K562 (cell line): ENCODE measurements around the gene MND1. TPM values are rescaled to one million over a fixed set of nuclear protein-coding genes. Genes with fewer than 3 reads are reported as not detected.
"Not testable (repeated sequence)": the region's sequence is repeated elsewhere in the genome, so short reads cannot be mapped to it uniquely, and the experiment has no call there.

Experiments
- ATAC-seq: fragments of 200-7000 bp; cut with Tn5 transposase; 3 replicates; pipeline ENCODE4 v1.9.1; 2020; ENCODE audit warnings: moderate library complexity
- BruUV-seq: library from RNA; stranded (reverse); fragments of 400-500 nt; replicated peaks from 2 replicates; lab custom pipeline; 2021; lab: Mats Ljungman, UMichigan
- CTCF ChIA-PET: fragments of 300-600 bp; formaldehyde crosslinking; extraction: SDS; loops from one replicate; lab custom pipeline; 2021; ENCODE audit warnings: low intra/inter-chr PET ratio; lab: Yijun Ruan, JAX
- POLR2A ChIA-PET: fragments of 300-600, 350-650 bp; sonication (Branson Sonifier 250); formaldehyde crosslinking; extraction: SDS; loops from one replicate; lab custom pipeline; 2021; ENCODE audit warnings: antibody characterized with exemption, inconsistent platforms; lab: Yijun Ruan, JAX
- DNase-seq, 4 experiments: peaks; one replicate each; pipeline versions ENCODE4 v3.0.0 to v3.0.0-alpha.2; 2011 to 2018; ENCODE audit warnings: low spot score in 3 of 4, mixed read lengths in 3 of 4; ENCODE audit errors: extremely low read depth in 1 of 4
- FAIRE-seq: peaks from 2 replicates; lab custom pipeline; 2011; peaks lifted over from hg19 to GRCh38; lab: Jason Lieb, UNC
- H2AFZ ChIP-seq: 2 replicates; pipeline ENCODE4 v1.6.0; 2011; ENCODE audit warnings: low read depth, low read length, control low read depth, inconsistent platforms
- H3K27ac ChIP-seq: fragments of 200-600 bp; 3 replicates; pipeline ENCODE4 v1.8.0; 2011; ENCODE audit warnings: low read depth, mild to moderate bottlenecking, control low read depth, inconsistent platforms, low read length, moderate library complexity, mixed read lengths; ENCODE audit errors: extremely low read depth
- H3K27me3 ChIP-seq, 2 experiments: fragments of 300-600 bp in 1 of 2; 2 replicates in 1 of 2; 3 replicates in 1 of 2; pipeline versions ENCODE4 v1.6.0 to v1.8.0; 2011; ENCODE audit warnings: inconsistent platforms in 2 of 2, low read length in 2 of 2, mild to moderate bottlenecking in 1 of 2, mixed read lengths in 1 of 2, moderate library complexity in 1 of 2; ENCODE audit not compliant: control insufficient read depth in 2 of 2, insufficient read depth in 2 of 2
- H3K36me3 ChIP-seq: fragments of 300-600 bp; 3 replicates; pipeline ENCODE4 v1.8.0; 2011; ENCODE audit warnings: mild to moderate bottlenecking, low read length, inconsistent platforms; ENCODE audit not compliant: control insufficient read depth, insufficient read depth
- H3K4me1 ChIP-seq, 2 experiments: fragments of 200-600 bp in 1 of 2; replicated peaks in 1 of 2; 2 replicates in 1 of 2; 3 replicates in 1 of 2; pipeline versions ENCODE4 v1.5.1 to v1.8.0; 2011; ENCODE audit warnings: inconsistent platforms in 2 of 2, low read length in 2 of 2, mild to moderate bottlenecking in 1 of 2, mixed read lengths in 1 of 2, moderate library complexity in 1 of 2; ENCODE audit not compliant: control insufficient read depth in 2 of 2, insufficient read depth in 2 of 2
- H3K4me2 ChIP-seq: 2 replicates; pipeline ENCODE4 v1.6.1; 2011; ENCODE audit warnings: low read length, control low read depth, inconsistent platforms, mixed read lengths; ENCODE audit not compliant: insufficient read depth
- H3K4me3 ChIP-seq: fragments of 200-600 bp; sonication (generic), shearing (Covaris generic); 2 replicates; pipeline ENCODE4 v1.5.1; 2016; ENCODE audit warnings: control low read depth, inconsistent platforms
- H3K79me2 ChIP-seq: fragments of 200-600 bp; 3 replicates; pipeline ENCODE4 v1.8.0; 2011; ENCODE audit warnings: low read length, inconsistent platforms; ENCODE audit not compliant: control insufficient read depth, insufficient read depth
- H3K9ac ChIP-seq, 2 experiments: 2 replicates each; pipeline versions ENCODE4 v1.6.0 to v1.6.1; 2011; ENCODE audit warnings: low read depth in 2 of 2, low read length in 2 of 2, control low read depth in 1 of 2, inconsistent platforms in 1 of 2, mild to moderate bottlenecking in 1 of 2, mixed read lengths in 1 of 2; ENCODE audit not compliant: insufficient read depth in 1 of 2
- H3K9me1 ChIP-seq: one replicate; pipeline ENCODE4 v1.6.0; 2011; ENCODE audit warnings: inconsistent platforms, mild to moderate bottlenecking, low read length, moderate library complexity; ENCODE audit not compliant: control insufficient read depth, insufficient read depth
- H3K9me3 ChIP-seq: replicated peaks from 2 replicates; pipeline ENCODE4 v1.5.1; 2011; ENCODE audit warnings: low read depth, low read length, inconsistent platforms; ENCODE audit not compliant: control insufficient read depth, insufficient read depth
- H4K20me1 ChIP-seq: replicated peaks from 2 replicates; pipeline ENCODE4 v1.6.1; 2011; ENCODE audit warnings: low read length, inconsistent platforms, mixed read lengths; ENCODE audit not compliant: control insufficient read depth, insufficient read depth
- BCOR ChIP-seq: fragments of 450-650 bp; IDR thresholded peaks from 2 replicates; pipeline ENCODE4 v1.6.1; 2016
- CCNT2 ChIP-seq: IDR thresholded peaks from 2 replicates; pipeline ENCODE4 v1.6.1; 2011; ENCODE audit warnings: borderline replicate concordance, low read depth, mild to moderate bottlenecking, moderate library complexity, mixed read lengths, low read length; ENCODE audit not compliant: insufficient read length; ENCODE audit errors: extremely low read depth
- HDAC1 ChIP-seq, 2 experiments: fragments of 450-650 bp; IDR thresholded peaks; 2 replicates each; pipeline ENCODE4 v1.6.1; 2016 to 2017; ENCODE audit warnings: inconsistent platforms in 1 of 2, mild to moderate bottlenecking in 1 of 2, moderate library complexity in 1 of 2
- HDAC2 ChIP-seq: fragments of 450-650 bp; IDR thresholded peaks from 2 replicates; pipeline ENCODE4 v1.6.1; 2016; ENCODE audit warnings: mild to moderate bottlenecking
- KDM1A ChIP-seq, 2 experiments: fragments of 450-650 bp; IDR thresholded peaks; 2 replicates each; pipeline ENCODE4 v1.6.1; 2016; ENCODE audit warnings: mild to moderate bottlenecking in 2 of 2
- NBN ChIP-seq: fragments of 450-650 bp; IDR thresholded peaks from 2 replicates; pipeline ENCODE4 v1.6.1; 2016; ENCODE audit warnings: low read depth, mild to moderate bottlenecking
- NFE2 ChIP-seq: IDR thresholded peaks from 2 replicates; pipeline ENCODE4 v1.6.1; 2014; ENCODE audit warnings: antibody characterized with exemption, low read depth
- ZFP1 ChIP-seq: fragments of 450-650 bp; formaldehyde crosslinking; IDR thresholded peaks from 2 replicates; pipeline ENCODE4 v1.4.0; 2020; ENCODE audit warnings: mild to moderate bottlenecking, mixed read lengths
- ZNF124 ChIP-seq: sonication (generic); formaldehyde crosslinking; IDR thresholded peaks from 2 replicates; pipeline ENCODE4 v1.8.1; 2022; ENCODE audit warnings: missing genetic modification reagents
- ZNF146 ChIP-seq: IDR thresholded peaks from one replicate; pipeline ENCODE4 v1.6.1; 2018; ENCODE audit warnings: missing compliant biosample characterization; ENCODE audit not compliant: unreplicated experiment
- WGBS: fragments of 100-300 bp; shearing (Covaris generic); methylation state at CpG from one replicate; pipeline ENCODE4 v1.1.6; 2016; ENCODE audit warnings: low coverage, mixed read lengths; ENCODE audit not compliant: insufficient coverage; ENCODE audit errors: missing lambda C conversion rate; 5-methylcytosine and 5-hydroxymethylcytosine counted together
- in situ Hi-C: fragments of 300-500 bp; cut with MboI; formaldehyde crosslinking; loops from 4 replicates; pipeline ENCODE4 v1.15.0; 2018; ENCODE audit warnings: inconsistent platforms, mixed read lengths
- intact Hi-C: fragments of 100-400 bp; cut with micrococcal nuclease; formaldehyde crosslinking; loops from 2 replicates; pipeline ENCODE4 v1.14.2; 2022
- polyA plus RNA-seq, 8 experiments: library from polyadenylated mRNA; depleted of rRNA in 4 of 8; stranded (reverse) in 5 of 8; unstranded in 3 of 8; fragments of >200 nt; fragmentation: Nextera tagmentation in 2 of 8; fragmentation: Illumina TruSeq in 1 of 8; extraction: Ambion mirVana in 2 of 8; extraction: Trizol in 1 of 8; gene quantifications; 2 replicates each; pipeline versions ENCODE4 v1.2.1 to v1.2.3, GENCODE V29; 2011 to 2014; ENCODE audit warnings: inconsistent platforms in 1 of 8, missing spikeins in 1 of 8
- total RNA-seq, 7 experiments: library from RNA; depleted of rRNA in 6 of 7; stranded (reverse); fragments of >200 nt in 6 of 7; fragmentation: Illumina TruSeq in 2 of 7; extraction: Trizol in 2 of 7; gene quantifications; 2 replicates each; pipeline versions ENCODE4 v1.2.1 to v1.2.3, GENCODE V29; 2011 to 2021; ENCODE audit warnings: low replicate concordance in 1 of 7
- TF ChIP-seq, protein P1 (sequence below): fragments of 450-650 bp; IDR thresholded peaks from 2 replicates; pipeline ENCODE4 v1.6.1; 2016; ENCODE audit warnings: mild to moderate bottlenecking

Gene MND1
- total and polyA plus RNA-seq, 9 of the 15 experiments (the other 6 are each of a cell fraction or from before 2014, with no cell fraction given) = 35.3 to 94.1 (median 59.9) TPM

DNA sequence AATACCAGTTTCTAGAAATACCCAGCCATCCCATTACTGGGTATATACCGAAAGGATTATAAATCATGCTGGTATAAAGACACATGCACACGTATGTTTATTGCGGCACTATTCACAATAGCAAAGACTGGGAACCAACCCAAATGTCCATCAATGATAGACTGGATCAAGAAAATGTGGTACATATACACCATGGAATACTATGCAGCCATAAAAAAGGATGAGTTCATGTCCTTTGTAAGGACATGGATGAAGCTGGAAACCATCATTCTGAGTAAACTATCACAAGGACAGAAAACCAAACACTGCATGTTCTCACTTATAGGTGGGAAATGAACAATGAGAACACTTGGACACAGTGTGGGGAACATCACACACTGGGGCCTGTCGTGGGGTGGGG is 117.1 kb downstream of the MND1 start:
- H3K4me1 ChIP-seq = peaks cover 20 to 26% of the 10 kb centered on the region in 2 experiments
- H3K36me3 ChIP-seq, H3K4me3 ChIP-seq, FAIRE-seq, ATAC-seq, DNase-seq, in situ Hi-C loops, BruUV-seq, H3K4me2 ChIP-seq, H3K9ac ChIP-seq, H3K9me3 ChIP-seq, H4K20me1 ChIP-seq, H3K79me2 ChIP-seq, CTCF ChIA-PET, H3K27ac ChIP-seq, POLR2A ChIA-PET, H3K9me1 ChIP-seq, H2AFZ ChIP-seq, H3K27me3 ChIP-seq: not testable (repeated sequence)
- intact Hi-C loops = loop anchor here (10.0 kb wide), 2 partner anchors 113 to 117 kb away; partner anchors contain the start of gene MND1
- TF ChIP-seq HDAC1 (IDR thresholded peaks at IDR 0.05) (0 out of 4 replicates have a peak, but pooled peaks of 1 of the 2 experiments have one; percentile 18), KDM1A (IDR thresholded peaks at IDR 0.05) (peak; percentile 51 to 73; a peak in 3 of 4 replicates), BCOR (peak; percentile 79), ZNF146 (peak; percentile 86), HDAC2 (peak; percentile 32; the same call in 1 of the 2 replicates)
- WGBS = 86% methylated on average over 2 of the region's 4 CpGs

- no peak overlapping the region for H3K4me3 ChIP-seq
- TF ChIP-seq CCNT2 = peak; percentile 83
- TF ChIP-seq ZNF124 (CRISPR knock-in tag) = no peak
- peak; percentile 98 for TF ChIP-seq NFE2
- peak; percentile 82 to 94; a peak in 3 of 4 replicates for TF ChIP-seq HDAC1 (IDR thresholded peaks at IDR 0.05)
- TF ChIP-seq ZFP1 (CRISPR knock-in tag) = no peak
- TF ChIP-seq NBN = 0 out of 2 replicates have a peak, but pooled peaks have one; percentile 39
- TF ChIP-seq, protein P1, sequence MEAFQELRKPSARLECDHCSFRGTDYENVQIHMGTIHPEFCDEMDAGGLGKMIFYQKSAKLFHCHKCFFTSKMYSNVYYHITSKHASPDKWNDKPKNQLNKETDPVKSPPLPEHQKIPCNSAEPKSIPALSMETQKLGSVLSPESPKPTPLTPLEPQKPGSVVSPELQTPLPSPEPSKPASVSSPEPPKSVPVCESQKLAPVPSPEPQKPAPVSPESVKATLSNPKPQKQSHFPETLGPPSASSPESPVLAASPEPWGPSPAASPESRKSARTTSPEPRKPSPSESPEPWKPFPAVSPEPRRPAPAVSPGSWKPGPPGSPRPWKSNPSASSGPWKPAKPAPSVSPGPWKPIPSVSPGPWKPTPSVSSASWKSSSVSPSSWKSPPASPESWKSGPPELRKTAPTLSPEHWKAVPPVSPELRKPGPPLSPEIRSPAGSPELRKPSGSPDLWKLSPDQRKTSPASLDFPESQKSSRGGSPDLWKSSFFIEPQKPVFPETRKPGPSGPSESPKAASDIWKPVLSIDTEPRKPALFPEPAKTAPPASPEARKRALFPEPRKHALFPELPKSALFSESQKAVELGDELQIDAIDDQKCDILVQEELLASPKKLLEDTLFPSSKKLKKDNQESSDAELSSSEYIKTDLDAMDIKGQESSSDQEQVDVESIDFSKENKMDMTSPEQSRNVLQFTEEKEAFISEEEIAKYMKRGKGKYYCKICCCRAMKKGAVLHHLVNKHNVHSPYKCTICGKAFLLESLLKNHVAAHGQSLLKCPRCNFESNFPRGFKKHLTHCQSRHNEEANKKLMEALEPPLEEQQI = peak; percentile 76
Measured at GRCh38 chr4:153464068-153464467, 119.6 kb downstream of the MND1 start.

More at GRCh38 chr4:153464068-153464467, 119.6 kb downstream of the MND1 start:
- ChIA-PET POLR2A (interaction anchor here (1.0 kb wide), 1 partner anchor 9 kb away, joined by 5 read pairs; no protein-coding TSS in a partner anchor), CTCF (no interaction called here)
- no TSS peak for BruUV-seq
- Histone ChIP-seq H3K9me3 (no peaks in the 10 kb centered on the region), H4K20me1 (no peaks in the 10 kb centered on the region), H3K4me1 (peaks cover 29 to 38% of the 10 kb centered on the region in 2 experiments), H3K27ac (peak overlapping the region; percentile 79; the same call in 2 of the 3 replicates), H3K27me3 (no peaks in the 10 kb centered on the region), H3K36me3 (peaks cover 7% of the 10 kb centered on the region; the same call in 1 of the 3 replicates), H3K9ac (peak overlapping the region in 1 of 2 experiments; percentile 80; a peak in 1 of 4 replicates), H3K4me2 (peak overlapping the region; percentile 35; the same call in 1 of the 2 replicates), H2AFZ (peak overlapping the region; percentile 76), H3K9me1 (peaks cover 3% of the 10 kb centered on the region), H3K79me2 (peaks cover 28% of the 10 kb centered on the region)
- ATAC-seq (peak; percentile 59), FAIRE-seq (peak; percentile 96), DNase-seq (peak in 2 of 4 experiments; percentile 84 to 90)
- intact Hi-C loops (loop anchor here (10.0 kb wide), 2 partner anchors 111 to 119 kb away; partner anchors contain the start of gene MND1), in situ Hi-C loops (no loop called here)
- 0% methylated on average over 1 of the region's 1 CpG for WGBS
